Left forelimb (tissue), 1 donor: ENCODE measurements around the gene COG5.

ENCODE experiments used
- DNase-seq: peaks from one replicate; pipeline ENCODE4 v3.0.0-alpha.2; 2018; ENCODE audit warnings: low spot score

COG5 gene

GRCh38 chr7:107394276-107394675 is 169.4 kb downstream of the COG5 start:
- no peak for DNase-seq

- no peak for DNase-seq
Measured at GRCh38 chr7:107392830-107393229, 170.9 kb downstream of the COG5 start.

GRCh38 chr7:107390916-107391315 is 172.8 kb downstream of the COG5 start:
- no peak for DNase-seq

- DNase-seq, result no peak
Measured at GRCh38 chr7:107388604-107389003, 175.1 kb downstream of the COG5 start.

- DNase-seq, result no peak
Measured at GRCh38 chr7:107387573-107388219, 176.0 kb downstream of the COG5 start.

- no peak for DNase-seq
Measured at GRCh38 chr7:107387128-107387527, 176.6 kb downstream of the COG5 start.

GRCh38 chr7:107386548-107387102 is 177.1 kb downstream of the COG5 start:
- no peak for DNase-seq

- DNase-seq, result no peak
Measured at GRCh38 chr7:107384025-107384424, 179.7 kb downstream of the COG5 start.

- no peak for DNase-seq
Measured at GRCh38 chr7:107383203-107383602, 180.5 kb downstream of the COG5 start.

- DNase-seq, result no peak
Measured at GRCh38 chr7:107381453-107381852, 182.3 kb downstream of the COG5 start.

- no peak for DNase-seq
Measured at GRCh38 chr7:107373354-107373753, 190.4 kb downstream of the COG5 start.

GRCh38 chr7:107372298-107372697 is 191.4 kb downstream of the COG5 start:
- no peak for DNase-seq

GRCh38 chr7:107370816-107371215 is 192.9 kb downstream of the COG5 start:
- DNase-seq, result no peak

- no peak for DNase-seq
Measured at GRCh38 chr7:107364787-107365186, 198.9 kb downstream of the COG5 start.

- no peak for DNase-seq
Measured at GRCh38 chr7:107359520-107360316, 204.0 kb downstream of the COG5 start.

- DNase-seq, result no peak
Measured at GRCh38 chr7:107355616-107356015, 208.1 kb downstream of the COG5 start.

- DNase-seq, result no peak
Measured at GRCh38 chr7:107354640-107355039, 209.1 kb downstream of the COG5 start.

- no peak for DNase-seq
Measured at GRCh38 chr7:107353701-107354100, 210.0 kb downstream of the COG5 start.

GRCh38 chr7:107345898-107346297 is 217.8 kb downstream of the COG5 start:
- no peak for DNase-seq

GRCh38 chr7:107344799-107345198 is 218.9 kb downstream of the COG5 start:
- DNase-seq, result no peak

GRCh38 chr7:107344286-107344685 is 219.4 kb downstream of the COG5 start:
- no peak for DNase-seq

GRCh38 chr7:107338080-107338479 is 225.6 kb downstream of the COG5 start:
- DNase-seq, result no peak
